Coronary artery (tissue), 2 donors: Measurements from ENCODE around the gene RIPK4.

Experiments used
- DNase-seq: peaks from one replicate; pipeline ENCODE4 v3.0.0-alpha.2; 2017; ENCODE audit warnings: low spot score
- H3K27ac ChIP-seq, 2 donors: fragments of 200-600 bp; sonication (generic); one replicate each; pipeline ENCODE4 v1.5.1; 2016 to 2019
- H3K4me3 ChIP-seq: fragments of 200-600 bp; sonication (generic); 2 replicates; pipeline ENCODE4 v1.5.1; 2016; ENCODE audit warnings: mild to moderate bottlenecking, moderate library complexity
- CTCF ChIP-seq: fragments of 200-600 bp; sonication (generic); IDR thresholded peaks from one replicate; pipeline ENCODE4 v1.5.1; 2019; ENCODE audit warnings: antibody characterized with exemption

The RIPK4 gene

DNA sequence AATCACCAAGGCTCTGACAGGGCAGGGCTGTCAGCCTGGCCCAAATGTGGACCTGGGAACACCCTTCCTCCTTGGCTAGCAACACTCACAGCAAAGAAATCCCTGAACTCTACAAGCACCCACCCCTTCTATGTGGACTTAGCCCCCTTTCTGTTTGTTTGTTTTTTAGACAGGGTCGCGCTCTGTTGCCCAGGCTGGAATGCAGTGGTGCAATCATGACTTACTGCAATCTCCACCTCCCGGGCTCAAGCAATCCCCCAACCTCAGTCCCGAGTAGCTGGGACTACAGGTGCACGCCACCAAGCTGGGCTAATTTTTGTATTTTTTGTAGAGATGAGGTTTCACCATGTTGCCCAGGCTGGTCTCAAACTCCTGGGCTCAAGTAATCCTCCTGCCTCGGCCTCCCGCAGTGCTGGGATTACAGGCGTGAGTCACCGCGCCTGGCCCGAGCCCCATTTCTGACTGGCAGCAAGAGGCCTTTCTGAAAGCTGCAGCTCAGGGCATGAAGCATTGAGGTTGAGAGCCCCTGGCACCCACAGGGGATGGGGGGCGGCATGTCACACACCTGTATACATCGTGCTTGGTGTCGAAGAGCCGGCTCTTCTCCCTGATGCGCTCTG, 16.2 kb downstream of the RIPK4 start:
- Histone ChIP-seq H3K4me3 (no peak overlapping the region), H3K27ac (no peak overlapping the region)
- DNase-seq = no peak
- TF ChIP-seq CTCF = no peak

- DNase-seq = no peak
- no peak for TF ChIP-seq CTCF
- Histone ChIP-seq H3K4me3 (no peak overlapping the region), H3K27ac (no peak overlapping the region)
These were observed 16.8 kb downstream of the RIPK4 start for GRCh38 chr21:41750051-41750450.

DNA sequence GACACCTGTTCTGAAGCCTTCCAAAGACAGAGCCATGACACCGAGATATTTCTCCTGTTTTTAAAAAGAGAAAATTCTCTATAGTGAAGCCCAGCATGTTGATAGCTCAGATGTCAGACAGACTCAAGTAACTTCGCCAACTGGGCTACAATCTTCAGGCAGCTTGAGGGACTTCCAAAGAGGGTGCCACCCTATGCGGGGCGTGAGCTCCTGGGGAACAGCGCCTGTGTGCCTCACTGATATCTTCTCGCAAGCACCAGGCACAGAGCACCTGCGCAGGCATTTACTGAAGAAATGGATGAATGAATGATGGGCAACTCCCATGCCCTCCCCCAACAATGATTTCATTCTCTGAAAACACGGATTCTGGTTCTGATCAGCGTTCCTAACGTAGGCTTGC, 17.6 kb downstream of the RIPK4 start:
- no peak for TF ChIP-seq CTCF
- Histone ChIP-seq H3K4me3 (no peak overlapping the region), H3K27ac (no peak overlapping the region)
- no peak for DNase-seq

- no peak overlapping the region for H3K27ac ChIP-seq
- no peak for TF ChIP-seq CTCF
These were observed 18.7 kb downstream of the RIPK4 start for GRCh38 chr21:41747943-41748738.

DNA sequence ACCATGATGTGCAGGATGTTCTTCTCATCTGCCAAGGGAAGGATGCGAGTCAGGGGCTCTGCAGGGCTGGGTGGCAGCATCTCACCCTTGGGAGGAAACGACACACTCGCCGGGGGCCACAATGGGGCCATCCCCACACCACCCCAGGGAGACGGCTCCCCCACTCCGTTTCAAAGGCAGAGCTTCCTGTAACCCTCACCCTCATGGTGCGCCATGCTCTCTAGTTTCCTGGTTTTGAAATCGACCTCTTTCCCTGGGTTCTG, 20.2 kb downstream of the RIPK4 start:
- no peak for DNase-seq
- no peak for TF ChIP-seq CTCF
- Histone ChIP-seq H3K27ac (no peak overlapping the region), H3K4me3 (no peak overlapping the region)

More at GRCh38 chr21:41747943-41748738, 18.7 kb downstream of the RIPK4 start:
- H3K4me3 ChIP-seq = no peak overlapping the region
- DNase-seq = no peak

DNA sequence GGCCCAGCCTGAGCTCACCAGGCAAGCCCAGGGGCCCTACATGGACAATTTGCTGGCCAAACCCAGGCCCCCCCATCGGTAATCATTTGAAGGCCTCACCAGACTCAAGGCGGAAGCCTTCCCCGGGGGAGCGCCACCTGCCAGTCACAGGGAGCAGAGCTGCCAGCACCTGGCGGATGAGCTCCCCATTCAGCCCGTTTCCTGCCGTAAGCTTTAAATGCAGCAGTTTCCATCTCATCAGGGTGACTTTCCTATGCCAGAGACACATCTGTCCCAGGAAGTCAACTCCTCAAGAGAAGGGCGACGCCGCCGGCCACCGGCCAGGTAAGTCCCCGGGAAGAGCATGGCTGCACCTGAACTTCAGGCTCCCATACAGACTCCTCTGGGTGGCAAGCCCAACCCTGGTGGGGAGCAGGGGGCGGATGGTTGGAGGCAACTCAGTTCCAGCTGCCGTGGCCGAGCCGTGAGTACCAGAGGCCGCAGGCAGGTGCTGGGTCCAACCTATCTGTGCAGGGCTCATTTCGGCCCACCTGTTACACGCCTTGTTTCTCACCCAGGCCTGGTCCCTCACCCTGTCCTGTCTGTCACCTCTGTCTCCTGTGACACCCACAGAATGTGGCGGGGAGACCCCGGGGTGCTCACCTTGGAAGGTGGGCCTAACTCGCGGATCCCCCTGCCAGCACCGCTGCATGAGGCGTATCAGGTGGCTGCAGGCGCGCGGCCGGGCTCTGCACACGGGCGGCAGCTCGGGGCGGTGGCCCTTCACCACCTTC, 20.7 kb downstream of the RIPK4 start:
- Histone ChIP-seq H3K27ac (no peak overlapping the region), H3K4me3 (no peak overlapping the region)
- DNase-seq = no peak
- no peak for TF ChIP-seq CTCF
